ENCODE data around the gene PSG5. TPM values are rescaled to one million over a fixed set of nuclear protein-coding genes. Genes with fewer than 3 reads are reported as not detected.
"Not testable (repeated sequence)": the region's sequence is repeated elsewhere in the genome, so short reads cannot be mapped to it uniquely, and the experiment has no call there.

The PSG5 gene
- under 1 TPM in 3 of 8 experiments, not detected in 5; 0.13 to 0.80 (median 0.47) TPM for total RNA-seq

DNA sequence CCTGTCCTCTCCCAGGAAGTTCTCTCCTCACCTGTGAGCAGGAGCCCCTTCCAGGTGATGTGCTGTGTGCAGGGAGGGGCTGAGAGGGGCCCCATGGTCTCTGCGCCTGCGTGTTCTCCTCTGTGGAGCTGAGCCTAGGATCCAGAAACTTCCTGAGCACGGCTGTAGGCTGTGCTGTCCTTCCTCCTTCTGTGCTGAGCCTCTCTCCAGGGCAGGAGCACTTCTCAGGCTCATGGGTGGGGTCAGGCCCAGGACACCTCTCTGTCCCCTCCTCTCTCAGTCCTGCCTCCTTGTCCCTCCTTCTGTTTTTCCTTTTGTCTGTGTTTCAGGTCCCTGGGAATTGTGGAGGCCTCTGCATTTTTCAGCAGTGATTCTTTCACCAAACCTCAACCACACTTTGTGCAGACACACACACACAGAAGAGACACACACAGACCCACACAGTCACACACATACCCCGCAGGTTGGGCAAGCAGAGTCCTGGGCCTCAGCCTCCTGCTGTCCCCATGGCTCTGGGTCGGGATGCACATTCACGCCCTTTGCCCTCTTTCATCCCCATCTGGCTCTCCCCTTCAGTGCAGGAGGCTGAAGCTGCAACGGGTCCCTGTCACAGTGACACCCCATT, at the start of gene PSG5:
Gene PSG5, minus strand, starts transcription at position 226 of the 625 bp plus-strand sequence. Its CDS starts 131 bp downstream, at position 95.
- H3K4me3 ChIP-seq; H3K4me1 ChIP-seq (replicated peaks in 1 of 2); in situ Hi-C loops (cut with MboI; ENCODE audit: low pct_unique_long_range_greater_than_20kb in 2 of 9, low sequenced_read_pairs in 9 of 9, unreplicated experiment in 9 of 9); H3K27ac ChIP-seq; ATAC-seq (replicated peaks in 6 of 8): not testable (repeated sequence)
- WGBS, 10 experiments, result no CpG with 5 or more reads among the region's 7 CpGs

DNA sequence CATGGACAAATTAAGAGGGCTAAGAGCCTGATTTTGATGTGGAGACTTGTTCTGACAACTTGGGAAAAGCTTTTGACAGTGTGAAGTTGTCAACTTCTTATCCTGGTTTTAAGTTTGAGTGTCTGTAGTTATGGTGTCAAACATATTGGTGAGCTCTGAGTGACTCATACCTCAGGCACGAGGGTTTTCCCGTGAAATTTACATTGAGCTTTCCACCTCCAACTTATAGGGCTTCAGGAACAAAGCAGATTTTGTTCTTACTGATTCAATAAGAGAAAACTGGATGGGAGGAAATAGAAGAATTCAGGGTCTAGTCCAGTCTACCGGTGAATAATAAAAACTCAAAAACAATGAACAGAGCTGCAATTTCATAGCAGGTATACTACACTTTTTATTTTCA, 49.4 kb upstream of the PSG5 start:
- H3K27ac ChIP-seq; ATAC-seq (replicated peaks in 6 of 8); H3K4me1 ChIP-seq (replicated peaks in 1 of 2); H3K4me3 ChIP-seq: not testable (repeated sequence)
- 0 to 100% (median 61%) methylated on average over 1 to 3 of the region's 3 CpGs; no CpG with 5 or more reads in 4 of the 10 experiments for WGBS, 10 experiments
- in situ Hi-C loops (cut with MboI; ENCODE audit: low pct_unique_long_range_greater_than_20kb in 2 of 9, low sequenced_read_pairs in 9 of 9, unreplicated experiment in 9 of 9), result loop anchor here in 1 of 9 experiments (25.0 kb wide), 1 partner anchor 177 kb away; the partner anchor contains the start of gene TEX101

DNA sequence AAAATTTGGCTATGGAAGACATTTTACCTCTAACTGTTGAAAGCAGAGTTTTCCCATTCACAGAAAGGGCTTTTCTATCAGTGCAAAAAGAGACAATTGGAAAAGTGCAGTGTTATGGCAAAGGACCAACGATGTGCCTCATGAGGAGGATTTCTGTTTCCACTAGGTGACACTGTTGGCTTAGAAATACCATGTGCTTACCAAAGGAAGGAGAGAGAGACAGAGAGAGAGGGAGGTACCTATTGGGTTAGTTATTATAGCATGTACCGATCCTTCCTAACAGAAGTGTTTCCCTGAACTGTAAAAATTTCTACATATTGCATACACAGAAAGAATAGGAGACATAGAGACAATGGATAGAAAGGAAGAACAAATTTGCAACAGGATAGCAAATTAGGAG, 43.0 kb upstream of the PSG5 start:
- in situ Hi-C loops (cut with MboI; ENCODE audit: low pct_unique_long_range_greater_than_20kb in 2 of 9, low sequenced_read_pairs in 9 of 9, unreplicated experiment in 9 of 9), result loop anchor here in 1 of 9 experiments (25.0 kb wide), 1 partner anchor 183 kb away; the partner anchor contains the start of gene TEX101
- WGBS, 10 experiments, result 13 to 100% (median 51%) methylated on average over 1 to 2 of the region's 2 CpGs; no CpG with 5 or more reads in 4 of the 10 experiments
- H3K27ac ChIP-seq, result no peak overlapping the region
- no peak overlapping the region for H3K4me3 ChIP-seq
- no peaks in the 10 kb centered on the region for H3K4me1 ChIP-seq (replicated peaks in 1 of 2)
- peak in 2 of 8 experiments; percentile 88 to 90 for ATAC-seq (replicated peaks in 6 of 8)

DNA sequence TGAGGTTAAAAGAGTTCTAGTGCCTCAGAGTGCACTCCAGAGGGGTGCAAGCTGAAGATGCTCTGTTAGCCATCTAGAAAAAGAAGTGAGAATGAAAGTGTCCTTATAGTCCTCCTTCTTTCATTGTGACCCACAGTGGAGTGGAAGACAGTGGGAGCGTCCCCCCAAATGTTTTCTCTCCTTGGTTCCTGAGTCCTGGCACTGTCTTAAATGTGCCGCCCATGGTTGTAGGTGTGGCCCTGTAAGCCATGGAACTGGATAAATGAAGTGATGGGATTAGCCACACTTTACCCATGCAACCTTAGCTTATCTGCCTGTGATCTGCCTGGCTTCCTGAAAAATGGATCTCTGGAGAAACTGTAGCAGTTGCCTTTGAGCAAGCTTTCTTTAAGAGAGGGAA, 42.4 kb upstream of the PSG5 start:
- ATAC-seq (replicated peaks in 6 of 8); H3K4me3 ChIP-seq; H3K27ac ChIP-seq; H3K4me1 ChIP-seq (replicated peaks in 1 of 2): not testable (repeated sequence)
- in situ Hi-C loops (cut with MboI; ENCODE audit: low pct_unique_long_range_greater_than_20kb in 2 of 9, low sequenced_read_pairs in 9 of 9, unreplicated experiment in 9 of 9), result loop anchor here in 1 of 9 experiments (25.0 kb wide), 1 partner anchor 184 kb away; the partner anchor contains the start of gene TEX101
- 0 to 67% (median 32%) methylated on average over 1 to 2 of the region's 2 CpGs; no CpG with 5 or more reads in 6 of the 10 experiments for WGBS, 10 experiments

DNA sequence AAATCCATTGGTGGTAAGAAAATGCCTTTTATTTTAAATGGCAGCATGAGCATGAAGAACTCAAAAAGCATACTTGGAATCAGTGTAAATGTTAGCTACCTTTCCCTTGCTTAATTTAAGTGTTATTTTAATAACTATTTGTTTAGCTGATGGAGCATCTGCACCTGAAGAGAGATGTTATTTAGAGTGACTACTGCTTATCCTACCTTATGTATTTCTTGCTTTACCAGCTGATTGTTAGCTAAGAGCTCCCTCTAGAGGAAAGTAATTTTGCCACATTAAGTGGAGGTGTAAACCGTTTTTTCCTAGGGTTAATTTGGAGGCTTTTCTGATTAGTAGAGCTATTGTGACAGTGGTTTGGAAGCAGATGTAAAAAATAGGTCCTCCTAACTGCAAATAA, 40.6 kb upstream of the PSG5 start:
- not testable (repeated sequence) for H3K4me3 ChIP-seq

DNA sequence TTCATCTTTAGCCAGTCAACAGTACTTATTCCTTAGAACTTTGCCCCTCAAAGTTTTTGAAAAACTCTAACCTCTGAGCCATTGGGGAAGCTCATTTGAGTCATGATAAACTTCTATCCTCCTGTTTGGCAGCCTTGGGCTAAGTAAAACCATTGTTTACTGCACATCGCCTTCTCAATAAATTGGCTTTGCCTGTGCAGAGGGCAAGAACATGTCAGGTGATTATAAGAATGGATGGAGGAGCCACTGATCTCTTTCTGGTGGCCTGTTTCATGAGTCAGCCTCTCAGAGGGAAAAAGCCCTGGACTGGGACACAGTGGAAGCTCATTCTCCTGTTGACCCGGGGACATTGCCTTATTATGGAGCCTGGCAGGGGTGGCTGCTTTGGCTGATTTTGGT, 38.5 kb upstream of the PSG5 start:
- Histone ChIP-seq H3K4me1 (replicated peaks in 1 of 2) (no peaks in the 10 kb centered on the region), H3K4me3 (no peak overlapping the region), H3K27ac (no peak overlapping the region)
- in situ Hi-C loops (cut with MboI; ENCODE audit: low pct_unique_long_range_greater_than_20kb in 2 of 9, low sequenced_read_pairs in 9 of 9, unreplicated experiment in 9 of 9), result loop anchor here in 1 of 9 experiments (25.0 kb wide), 1 partner anchor 187 kb away; the partner anchor contains the start of gene TEX101
- no peak for ATAC-seq (replicated peaks in 6 of 8)
- WGBS, 10 experiments, result 39 to 80% (median 53%) methylated on average over 1 to 2 of the region's 2 CpGs; no CpG with 5 or more reads in 7 of the 10 experiments

More for the DNA sequence above, 40.6 kb upstream of the PSG5 start:
- not testable (repeated sequence) for ATAC-seq (replicated peaks in 6 of 8); H3K4me1 ChIP-seq (replicated peaks in 1 of 2); H3K27ac ChIP-seq
- no CpG with 5 or more reads among the region's 1 CpG for WGBS, 10 experiments
- in situ Hi-C loops (cut with MboI; ENCODE audit: low pct_unique_long_range_greater_than_20kb in 2 of 9, low sequenced_read_pairs in 9 of 9, unreplicated experiment in 9 of 9), result loop anchor here in 1 of 9 experiments (25.0 kb wide), 1 partner anchor 185 kb away; the partner anchor contains the start of gene TEX101

DNA sequence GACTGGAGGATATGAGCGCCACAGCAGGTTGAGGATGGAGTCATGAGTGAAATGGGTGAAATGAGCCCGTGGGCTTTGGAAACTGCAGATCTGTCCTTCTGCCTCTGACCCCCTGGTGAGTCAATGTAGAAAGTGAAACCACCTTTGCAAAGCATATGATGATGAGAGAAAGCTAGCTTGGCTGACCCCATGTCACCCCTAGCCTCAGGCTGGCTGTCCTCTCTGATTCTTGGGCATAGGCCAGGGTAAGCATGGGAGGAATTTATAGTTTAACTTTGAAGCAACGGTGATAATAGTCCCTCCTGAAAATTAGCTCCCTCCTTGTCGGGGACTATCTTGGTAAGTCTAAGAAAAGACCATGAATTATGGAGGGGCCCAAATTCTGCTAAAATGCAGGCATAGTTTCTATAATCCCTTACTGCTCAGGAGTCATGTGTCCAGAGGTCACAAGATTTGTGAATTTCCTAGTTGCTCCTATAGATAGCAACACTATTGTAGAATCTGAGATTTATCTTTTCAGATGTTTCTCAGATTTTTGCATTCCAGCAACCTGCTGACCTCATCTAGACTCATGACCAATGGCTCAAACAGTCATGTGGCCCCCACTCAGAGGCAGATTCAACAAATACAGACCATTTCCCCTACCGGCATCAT, 38.0 kb upstream of the PSG5 start:
- ATAC-seq (replicated peaks in 6 of 8), result peak in 2 of 8 experiments; percentile 53 to 68
- WGBS, 10 experiments, result 24 to 100% (median 50%) methylated on average over 1 to 5 of the region's 5 CpGs; no CpG with 5 or more reads in 3 of the 10 experiments
- H3K27ac ChIP-seq; H3K4me3 ChIP-seq; H3K4me1 ChIP-seq (replicated peaks in 1 of 2); in situ Hi-C loops (cut with MboI; ENCODE audit: low pct_unique_long_range_greater_than_20kb in 2 of 9, low sequenced_read_pairs in 9 of 9, unreplicated experiment in 9 of 9): not testable (repeated sequence)

DNA sequence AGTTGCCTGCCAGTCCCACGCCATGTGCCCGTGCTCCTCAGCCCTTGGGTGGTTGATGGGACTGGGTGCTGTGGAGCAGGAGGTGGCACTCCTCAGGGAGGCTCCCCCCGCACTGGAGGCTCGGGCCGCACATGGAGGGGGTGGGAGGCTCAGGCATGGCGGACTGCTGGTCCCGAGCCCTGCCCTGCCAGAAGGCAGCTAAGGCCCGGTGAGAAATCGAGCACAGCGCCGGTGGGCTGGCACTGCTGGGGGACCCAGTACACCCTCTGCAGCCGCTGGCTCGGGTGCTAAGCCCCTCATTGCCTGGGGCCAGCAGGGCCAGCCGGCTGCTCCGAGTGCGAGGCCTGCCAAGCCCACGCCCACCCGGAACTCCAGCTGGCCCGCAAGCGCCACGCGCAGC, 35.6 kb upstream of the PSG5 start:
- H3K4me3 ChIP-seq; H3K27ac ChIP-seq; in situ Hi-C loops (cut with MboI; ENCODE audit: low pct_unique_long_range_greater_than_20kb in 2 of 9, low sequenced_read_pairs in 9 of 9, unreplicated experiment in 9 of 9); ATAC-seq (replicated peaks in 6 of 8); H3K4me1 ChIP-seq (replicated peaks in 1 of 2): not testable (repeated sequence)
- 70 to 100% (median 82%) methylated on average over 1 to 3 of the region's 22 CpGs; no CpG with 5 or more reads in 6 of the 10 experiments for WGBS, 10 experiments

DNA sequence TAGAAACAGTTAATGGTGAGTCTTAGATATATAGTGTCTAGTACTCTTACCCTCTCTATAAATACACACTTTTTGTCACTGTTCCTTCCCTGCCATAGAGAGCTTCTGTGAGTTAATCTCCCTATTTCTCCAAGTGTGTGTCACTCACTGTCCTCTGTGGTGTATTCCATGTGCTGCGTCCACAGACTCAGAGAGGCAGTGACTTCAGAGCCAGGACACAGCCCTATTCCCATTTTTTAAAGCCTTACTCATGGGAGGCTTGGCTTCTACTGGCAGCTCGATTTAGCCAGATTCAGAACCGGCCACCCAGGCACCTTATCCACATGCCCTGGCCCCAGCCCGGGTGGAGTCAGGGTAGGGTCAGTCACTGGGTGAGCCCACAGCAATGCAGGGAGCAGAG, 32.8 kb upstream of the PSG5 start:
- in situ Hi-C loops (cut with MboI; ENCODE audit: low pct_unique_long_range_greater_than_20kb in 2 of 9, low sequenced_read_pairs in 9 of 9, unreplicated experiment in 9 of 9); ATAC-seq (replicated peaks in 6 of 8); H3K4me1 ChIP-seq (replicated peaks in 1 of 2); H3K27ac ChIP-seq; H3K4me3 ChIP-seq: not testable (repeated sequence)
- 0 to 100% (median 40%) methylated on average over 1 to 3 of the region's 4 CpGs; no CpG with 5 or more reads in 5 of the 10 experiments for WGBS, 10 experiments

DNA sequence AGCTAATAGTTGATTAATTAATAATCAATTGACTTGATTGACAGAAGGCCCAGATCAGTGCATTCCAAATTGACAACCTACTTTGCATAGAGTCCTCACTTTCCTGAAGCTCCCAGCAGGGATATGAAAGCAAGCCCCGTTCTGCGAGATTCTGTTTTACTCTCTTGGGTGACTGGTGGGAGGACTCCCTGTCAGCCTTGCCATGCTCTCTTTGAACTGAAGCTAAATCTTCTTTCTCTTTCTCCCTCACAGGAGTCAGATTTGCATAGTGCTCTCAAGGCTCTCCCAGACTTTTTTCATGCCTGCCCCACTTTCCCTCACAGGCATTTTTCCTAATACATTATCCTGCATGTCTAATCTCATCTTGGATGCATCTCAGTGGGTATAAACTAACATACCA, 29.5 kb upstream of the PSG5 start:
- ATAC-seq (replicated peaks in 6 of 8); H3K27ac ChIP-seq; H3K4me1 ChIP-seq (replicated peaks in 1 of 2); H3K4me3 ChIP-seq; in situ Hi-C loops (cut with MboI; ENCODE audit: low pct_unique_long_range_greater_than_20kb in 2 of 9, low sequenced_read_pairs in 9 of 9, unreplicated experiment in 9 of 9): not testable (repeated sequence)
- 0 to 36% (median 0%) methylated on average over 2 of the region's 2 CpGs; no CpG with 5 or more reads in 7 of the 10 experiments for WGBS, 10 experiments

DNA sequence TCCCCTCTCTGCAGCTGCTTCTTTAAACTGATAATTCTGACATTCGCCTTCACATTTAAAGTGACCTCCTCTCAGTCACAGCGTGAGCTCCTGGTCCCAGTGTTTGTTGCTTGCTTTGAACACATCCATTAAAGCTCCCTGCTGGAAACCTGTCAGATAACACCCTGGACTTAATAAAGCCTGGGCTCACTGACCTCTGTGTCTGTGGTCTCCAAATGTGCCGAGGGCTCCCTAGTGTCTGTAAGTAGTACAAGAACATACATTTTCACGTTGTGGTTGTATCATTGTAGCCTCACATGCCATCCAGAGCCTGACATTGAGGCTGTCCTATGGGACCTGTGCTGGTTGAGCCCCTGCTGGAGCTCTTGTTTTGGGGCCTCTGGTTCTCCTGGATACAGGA, 21.7 kb upstream of the PSG5 start:
- in situ Hi-C loops (cut with MboI; ENCODE audit: low pct_unique_long_range_greater_than_20kb in 2 of 9, low sequenced_read_pairs in 9 of 9, unreplicated experiment in 9 of 9), result no loop called here
- Histone ChIP-seq H3K4me1 (replicated peaks in 1 of 2) (no peaks in the 10 kb centered on the region), H3K27ac (no peak overlapping the region), H3K4me3 (no peak overlapping the region)
- WGBS, 10 experiments, result 17 to 67% (median 50%) methylated on average over 1 to 4 of the region's 4 CpGs; no CpG with 5 or more reads in 5 of the 10 experiments
- no peak for ATAC-seq (replicated peaks in 6 of 8)

DNA sequence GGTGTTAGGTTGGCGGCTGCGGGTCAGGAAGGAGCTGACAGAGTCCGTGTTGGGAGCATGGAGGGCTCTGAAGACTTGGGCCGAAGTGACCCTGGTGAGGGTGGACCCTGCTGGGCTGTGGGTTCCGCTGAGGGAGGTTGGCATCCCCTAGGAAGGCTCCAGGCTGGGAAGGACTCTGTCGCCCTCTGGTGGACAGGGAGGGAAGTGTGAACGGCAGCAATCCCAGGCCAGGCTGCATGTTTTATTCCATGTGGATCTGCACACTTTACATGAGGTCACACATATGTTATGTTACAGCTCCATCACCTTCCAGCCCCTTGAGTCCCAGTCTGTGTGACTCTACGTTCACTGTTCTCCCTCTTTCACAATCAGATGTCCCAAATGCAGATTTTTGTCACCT, 20.8 kb upstream of the PSG5 start:
- in situ Hi-C loops (cut with MboI; ENCODE audit: low pct_unique_long_range_greater_than_20kb in 2 of 9, low sequenced_read_pairs in 9 of 9, unreplicated experiment in 9 of 9); ATAC-seq (replicated peaks in 6 of 8): not testable (repeated sequence)
- WGBS, 10 experiments, result 0% methylated on average over 1 of the region's 8 CpGs; no CpG with 5 or more reads in 9 of the 10 experiments

DNA sequence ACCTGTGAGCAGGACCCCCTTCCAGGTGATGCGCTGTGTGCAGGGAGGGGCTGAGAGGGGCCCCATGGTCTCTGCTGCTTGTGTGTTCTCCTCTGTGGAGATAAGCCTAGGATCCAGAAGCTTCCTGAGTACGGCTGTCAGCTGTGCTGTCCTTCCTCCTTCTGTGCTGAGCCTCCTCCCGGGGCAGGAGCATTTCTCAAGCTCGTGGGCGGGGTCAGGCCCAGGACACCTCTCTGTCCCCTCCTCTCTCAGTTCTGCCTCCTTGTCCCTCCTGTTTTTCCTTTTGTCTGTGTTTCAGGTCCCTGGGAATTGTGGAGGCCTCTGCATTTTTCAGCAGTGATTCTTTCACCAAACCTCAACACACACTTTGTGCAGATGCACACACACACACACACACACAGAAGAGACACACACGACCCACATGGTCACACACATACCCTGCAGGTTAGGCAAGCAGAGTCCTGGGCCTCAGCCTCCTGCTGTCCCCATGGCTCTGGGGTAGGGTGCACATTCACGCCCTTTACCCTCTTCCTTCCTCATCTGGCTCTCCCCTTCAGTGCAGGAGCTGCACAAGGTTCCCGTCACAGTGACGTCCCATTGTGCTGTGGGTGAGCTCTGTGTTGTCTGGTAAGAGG, 19.3 kb upstream of the PSG5 start, which contains the start of gene PSG4:
Gene PSG4, minus strand, starts transcription at position 168 of the 635 bp plus-strand sequence. Its CDS starts 102 bp downstream, at position 66.
- H3K4me3 ChIP-seq; H3K4me1 ChIP-seq (replicated peaks in 1 of 2); in situ Hi-C loops (cut with MboI; ENCODE audit: low pct_unique_long_range_greater_than_20kb in 2 of 9, low sequenced_read_pairs in 9 of 9, unreplicated experiment in 9 of 9); H3K27ac ChIP-seq; ATAC-seq (replicated peaks in 6 of 8): not testable (repeated sequence)
- 12 to 100% (median 60%) methylated on average over 1 to 6 of the region's 9 CpGs; no CpG with 5 or more reads in 7 of the 10 experiments for WGBS, 10 experiments

More for the DNA sequence above, 20.8 kb upstream of the PSG5 start:
- not testable (repeated sequence) for H3K27ac ChIP-seq; H3K4me1 ChIP-seq (replicated peaks in 1 of 2); H3K4me3 ChIP-seq

Measured in motor neuron (in vitro differentiated cells).